ENCODE measurements around the gene RBBP8NL.
A peak's percentile ranks its signal among the peaks of the same experiment; 100 is the strongest.

Gene RBBP8NL

DNA sequence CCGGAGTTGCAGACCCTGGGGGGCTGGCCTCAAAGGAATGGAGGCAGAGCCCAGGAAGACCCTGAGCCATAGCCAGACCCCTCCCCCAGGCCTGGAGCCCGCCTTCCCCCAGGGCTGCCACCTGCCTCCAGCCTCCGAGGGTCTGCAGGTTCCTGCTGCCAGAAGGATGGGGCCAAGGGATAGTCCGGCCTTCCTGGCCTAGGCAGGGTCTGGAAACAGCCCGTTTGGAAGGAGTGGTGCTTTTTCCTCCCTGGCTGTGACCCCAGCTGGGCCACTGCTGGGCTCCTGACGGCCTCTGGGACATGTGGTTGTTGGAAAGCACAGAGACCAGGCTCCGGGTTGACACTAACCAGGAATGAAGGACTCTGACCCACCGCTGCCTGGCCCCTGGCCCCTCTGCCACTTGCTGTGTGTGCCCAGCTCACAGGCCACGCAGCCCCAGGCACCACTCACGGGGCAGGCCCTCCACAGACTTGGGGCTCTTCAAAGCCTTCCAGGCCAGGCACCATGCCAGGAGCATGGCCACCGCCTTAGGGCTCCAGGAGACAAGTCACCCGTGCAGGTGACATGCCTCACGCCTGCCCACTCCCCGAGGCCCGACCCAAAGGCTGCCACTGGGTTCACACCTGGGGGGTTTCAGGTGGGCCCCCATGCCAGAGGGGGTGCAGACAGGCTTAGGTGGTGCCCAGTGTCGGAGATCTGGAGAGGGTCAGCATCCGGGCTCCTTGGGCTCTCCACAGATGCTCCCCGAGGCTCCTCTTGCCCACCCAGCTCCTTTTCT is 56.3 kb downstream of the RBBP8NL start:
- Histone ChIP-seq H3K9ac (no peak overlapping the region), H3K4me1 (peaks cover 38 to 64% (median 61%) of the 10 kb centered on the region in 10 experiments), H3K4me3 (no peak overlapping the region), H3K9me3 (replicated peaks in 1 of 11) (peaks cover 7 to 19% (median 16%) of the 10 kb centered on the region in 11 experiments; a peak in 20 of 22 replicates), H3K36me3 (no peaks in the 10 kb centered on the region), H3K4me2 (peak overlapping the region in 4 of 11 experiments; percentile 99 to 100 (median 99); a peak in 4 of 22 replicates), H3K27me3 (peaks cover 14 to 41% (median 33%) of the 10 kb centered on the region in 11 experiments), H4K20me1 (peaks cover 0 to 39% (median 8%) of the 10 kb centered on the region in 11 experiments; a peak in 14 of 22 replicates), H3K27ac (no peak overlapping the region)
- no peak for TF ChIP-seq Cebpa-rat (IDR thresholded peaks at IDR 0.05)

DNA sequence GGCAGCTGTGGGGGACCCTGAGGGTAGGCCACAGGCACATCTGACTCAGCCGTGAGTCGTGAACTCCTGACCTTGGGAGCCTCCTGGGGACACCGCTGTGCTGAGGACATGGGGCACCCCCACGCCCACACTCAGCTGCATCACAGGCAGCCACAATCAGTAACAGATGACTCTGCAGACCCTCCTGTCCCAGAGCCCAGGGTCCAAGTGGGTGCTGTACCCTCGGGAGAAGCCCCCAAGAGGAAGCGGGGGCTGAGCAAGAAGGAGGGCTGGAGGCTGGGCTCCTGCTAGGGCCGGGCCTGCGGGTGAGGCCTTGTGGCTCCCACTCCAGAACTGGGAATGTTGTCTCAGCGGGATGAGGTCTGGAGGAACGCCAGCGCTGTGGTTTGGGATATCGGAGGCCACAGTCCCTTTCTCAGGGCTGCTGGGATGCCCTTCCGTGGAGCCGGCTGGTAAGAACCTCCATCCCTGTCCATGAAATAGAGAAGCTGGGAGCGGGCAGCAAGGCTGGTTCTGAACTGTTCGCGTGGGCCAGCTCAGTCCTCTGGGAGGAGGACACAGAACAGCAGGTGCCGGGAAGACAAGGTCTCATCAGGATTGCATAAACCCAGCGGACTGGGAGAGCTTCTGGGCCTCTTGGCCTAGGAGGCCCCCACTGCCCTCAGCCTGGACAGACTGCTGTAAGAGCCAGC is 57.1 kb downstream of the RBBP8NL start:
- no peak overlapping the region for H3K27ac ChIP-seq
- H3K9ac ChIP-seq = peak overlapping the region in 3 of 11 experiments; percentile 7 to 41 (median 29); a peak in 1 of 22 replicates
- H4K20me1 ChIP-seq = peaks cover 3 to 46% (median 13%) of the 10 kb centered on the region in 11 experiments; a peak in 19 of 22 replicates
- peaks cover 16 to 48% (median 40%) of the 10 kb centered on the region in 11 experiments for H3K27me3 ChIP-seq
- H3K36me3 ChIP-seq = no peaks in the 10 kb centered on the region
- peaks cover 40 to 64% (median 61%) of the 10 kb centered on the region in 10 experiments for H3K4me1 ChIP-seq
- H3K9me3 ChIP-seq (replicated peaks in 1 of 11) = peaks cover 7 to 19% (median 16%) of the 10 kb centered on the region in 11 experiments; a peak in 20 of 22 replicates
- peak overlapping the region; percentile 99 to 100 (median 99) for H3K4me2 ChIP-seq
- TF ChIP-seq Cebpa-rat (IDR thresholded peaks at IDR 0.05) = no peak
- no peak overlapping the region for H3K4me3 ChIP-seq

DNA sequence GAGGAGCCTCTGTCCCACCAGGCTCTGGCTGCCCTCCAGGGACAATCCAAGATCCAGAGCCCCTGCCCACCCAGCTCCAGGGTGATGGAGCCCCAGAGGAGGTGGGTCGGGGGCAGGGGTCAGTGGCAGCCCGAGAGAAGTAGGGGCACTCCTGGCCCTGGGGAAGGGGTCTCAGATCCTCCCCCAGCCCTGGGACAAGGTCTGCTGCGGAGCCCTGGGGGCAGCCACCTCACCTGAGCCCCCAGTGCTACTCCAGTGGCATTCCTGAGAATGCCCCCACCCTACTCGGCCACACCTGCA is 57.6 kb downstream of the RBBP8NL start:
- H3K9ac ChIP-seq = peak overlapping the region in 3 of 11 experiments; percentile 7 to 41 (median 29); a peak in 1 of 22 replicates
- H3K4me3 ChIP-seq = no peak overlapping the region
- H4K20me1 ChIP-seq = peaks cover 5 to 51% (median 18%) of the 10 kb centered on the region in 11 experiments; a peak in 19 of 22 replicates
- TF ChIP-seq Cebpa-rat (IDR thresholded peaks at IDR 0.05) = no peak
- no peak overlapping the region for H3K27ac ChIP-seq
- no peaks in the 10 kb centered on the region for H3K36me3 ChIP-seq
- peaks cover 16 to 53% (median 44%) of the 10 kb centered on the region in 11 experiments for H3K27me3 ChIP-seq
- H3K9me3 ChIP-seq (replicated peaks in 1 of 11) = peaks cover 7 to 19% (median 16%) of the 10 kb centered on the region in 11 experiments; a peak in 20 of 22 replicates
- H3K4me1 ChIP-seq = peaks cover 41 to 64% (median 61%) of the 10 kb centered on the region in 10 experiments
- H3K4me2 ChIP-seq = peak overlapping the region; percentile 99 to 100 (median 99)

DNA sequence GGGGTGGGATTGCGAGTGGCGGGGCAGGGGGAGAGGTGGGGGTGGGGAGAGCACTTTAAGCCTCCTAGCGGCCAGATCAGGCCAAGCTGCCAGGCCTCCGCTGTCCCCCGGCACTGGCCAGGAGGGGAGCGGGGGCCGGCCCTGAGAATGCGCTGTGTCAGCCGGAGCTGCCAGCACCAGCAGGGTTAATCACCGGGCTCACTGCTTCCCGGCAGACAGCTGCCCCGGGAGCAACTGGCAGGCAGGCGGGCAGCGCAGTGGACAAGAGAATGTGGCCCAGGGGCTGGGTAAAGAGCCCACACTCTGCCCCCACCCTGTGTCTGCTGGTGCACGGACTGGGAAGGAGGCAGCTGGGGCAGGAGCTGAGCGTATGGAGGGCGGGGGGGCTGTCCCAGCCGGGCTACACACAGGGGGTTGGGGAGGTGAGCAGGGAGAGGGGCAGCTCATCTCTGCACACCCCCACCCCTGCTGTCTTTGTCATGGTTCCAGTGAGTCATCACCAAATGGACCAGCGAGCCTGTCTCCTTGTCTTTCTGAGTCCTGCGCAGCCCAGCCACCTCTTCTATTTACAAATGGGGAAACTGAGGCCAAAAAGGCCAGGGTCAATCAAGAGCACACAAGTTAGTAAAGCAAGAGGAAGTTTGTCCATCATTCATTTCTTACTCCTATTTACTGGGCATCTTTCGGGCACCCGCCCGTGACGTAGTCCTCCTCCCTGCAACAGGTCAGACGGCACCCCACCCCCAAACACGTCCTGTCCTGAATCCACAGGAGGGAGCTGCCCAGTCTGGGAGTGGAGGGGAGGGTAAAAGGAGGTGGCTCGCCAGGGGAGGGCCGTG is 58.1 kb downstream of the RBBP8NL start:
- no peaks in the 10 kb centered on the region for H3K36me3 ChIP-seq
- peaks cover 7 to 16% (median 12%) of the 10 kb centered on the region in 11 experiments; a peak in 20 of 22 replicates for H3K9me3 ChIP-seq (replicated peaks in 1 of 11)
- H3K27me3 ChIP-seq = peaks cover 16 to 57% (median 44%) of the 10 kb centered on the region in 11 experiments
- peaks cover 5 to 57% (median 24%) of the 10 kb centered on the region in 11 experiments; a peak in 20 of 22 replicates for H4K20me1 ChIP-seq
- peak overlapping the region; percentile 99 to 100 (median 99) for H3K4me2 ChIP-seq
- peak overlapping the region in 4 of 11 experiments; percentile 7 to 55 (median 44); a peak in 1 of 22 replicates for H3K9ac ChIP-seq
- peaks cover 47 to 64% (median 61%) of the 10 kb centered on the region in 10 experiments for H3K4me1 ChIP-seq
- H3K27ac ChIP-seq = no peak overlapping the region
- no peak for TF ChIP-seq Cebpa-rat (IDR thresholded peaks at IDR 0.05)
- H3K4me3 ChIP-seq = peak overlapping the region in 1 of 10 experiments; percentile 82; a peak in 1 of 20 replicates

DNA sequence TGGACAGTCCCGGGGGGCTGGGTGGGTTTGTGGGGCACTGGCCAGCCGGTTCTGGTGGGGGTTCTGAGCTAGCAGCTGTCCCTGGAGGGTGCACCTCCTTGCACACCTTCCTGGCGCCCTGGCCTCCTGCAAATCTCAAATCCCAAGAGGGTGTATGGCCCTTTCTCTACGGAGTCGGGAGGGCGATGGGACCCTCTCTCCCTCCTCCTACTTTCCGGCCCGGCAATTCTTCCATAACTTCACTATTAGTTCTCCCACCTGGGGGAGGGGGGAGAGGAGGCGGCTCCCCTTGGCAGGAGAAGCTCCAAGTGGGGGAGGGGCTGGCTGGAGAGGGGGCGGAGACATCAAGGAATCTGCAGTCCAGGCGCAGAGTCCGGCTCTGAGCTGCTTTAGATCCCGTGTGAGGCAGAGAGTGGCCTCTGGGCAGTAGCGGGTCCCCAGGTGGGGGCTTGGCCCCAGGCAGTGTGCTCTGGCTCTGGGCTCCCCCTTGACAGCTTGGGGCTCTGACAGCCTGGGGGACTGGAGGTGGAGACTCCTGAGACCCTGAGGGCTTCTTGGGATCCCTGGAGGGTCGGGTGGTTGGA is 58.9 kb downstream of the RBBP8NL start:
- H3K4me1 ChIP-seq = peaks cover 54 to 69% (median 66%) of the 10 kb centered on the region in 10 experiments
- H3K9me3 ChIP-seq (replicated peaks in 1 of 11) = peaks cover under 1 to 9% (median 5%) of the 10 kb centered on the region in 11 experiments; a peak in 17 of 22 replicates
- 0 out of 22 replicates have a peak overlapping the region, but pooled peaks of 1 of the 11 experiments have one; percentile 65 for H3K27ac ChIP-seq
- peaks cover 5 to 64% (median 31%) of the 10 kb centered on the region in 11 experiments; a peak in 20 of 22 replicates for H4K20me1 ChIP-seq
- peaks cover 16 to 57% (median 44%) of the 10 kb centered on the region in 11 experiments for H3K27me3 ChIP-seq
- H3K4me3 ChIP-seq = peak overlapping the region in 7 of 10 experiments; percentile 76 to 87 (median 82); a peak in 12 of 20 replicates
- H3K4me2 ChIP-seq = peak overlapping the region; percentile 99 to 100 (median 99)
- TF ChIP-seq Cebpa-rat (IDR thresholded peaks at IDR 0.05) = no peak
- H3K36me3 ChIP-seq = no peaks in the 10 kb centered on the region
- H3K9ac ChIP-seq = peak overlapping the region in 5 of 11 experiments; percentile 71 to 87 (median 79); a peak in 6 of 22 replicates

DNA sequence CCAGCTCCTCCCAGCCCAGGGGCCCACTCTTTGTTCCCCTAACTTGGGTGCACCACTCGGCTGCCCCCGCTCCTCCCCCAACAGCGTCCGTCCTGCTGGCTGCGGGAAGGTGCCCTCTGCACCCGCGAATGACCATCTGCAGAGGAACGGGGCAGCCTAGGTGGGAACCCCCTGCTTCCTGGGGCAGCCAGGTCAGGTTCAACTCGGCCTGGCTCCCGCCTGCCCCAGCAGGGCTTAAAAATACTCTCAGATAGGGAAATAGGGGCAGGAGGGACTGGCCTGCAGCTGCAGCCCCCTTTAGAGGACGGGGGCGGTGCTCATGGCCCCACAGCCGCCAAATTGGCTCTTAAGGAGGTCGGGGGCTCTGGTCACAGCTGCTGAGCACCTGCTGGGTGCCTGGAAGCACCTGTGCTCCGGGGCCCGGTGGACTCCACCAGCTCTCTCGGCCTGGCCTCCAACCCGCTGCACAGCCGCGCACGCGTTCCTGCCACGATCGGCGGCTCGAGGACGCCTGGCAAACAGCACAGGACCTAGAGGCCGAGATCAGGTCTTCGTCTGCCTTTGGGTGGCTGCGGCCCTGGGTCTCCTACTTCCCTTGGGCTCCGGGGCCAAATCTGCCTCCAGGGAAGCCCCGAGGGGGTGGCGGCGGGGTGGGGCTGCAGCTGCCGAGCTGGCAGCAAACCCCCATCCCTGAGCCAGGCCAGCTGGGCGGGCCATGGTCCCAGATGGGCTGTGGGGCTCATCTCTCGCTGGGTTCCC is 59.5 kb downstream of the RBBP8NL start:
- no peak for TF ChIP-seq Cebpa-rat (IDR thresholded peaks at IDR 0.05)
- Histone ChIP-seq H3K4me2 (peak overlapping the region; percentile 99 to 100 (median 99)), H3K4me3 (peak overlapping the region; percentile 72 to 87 (median 80))

DNA sequence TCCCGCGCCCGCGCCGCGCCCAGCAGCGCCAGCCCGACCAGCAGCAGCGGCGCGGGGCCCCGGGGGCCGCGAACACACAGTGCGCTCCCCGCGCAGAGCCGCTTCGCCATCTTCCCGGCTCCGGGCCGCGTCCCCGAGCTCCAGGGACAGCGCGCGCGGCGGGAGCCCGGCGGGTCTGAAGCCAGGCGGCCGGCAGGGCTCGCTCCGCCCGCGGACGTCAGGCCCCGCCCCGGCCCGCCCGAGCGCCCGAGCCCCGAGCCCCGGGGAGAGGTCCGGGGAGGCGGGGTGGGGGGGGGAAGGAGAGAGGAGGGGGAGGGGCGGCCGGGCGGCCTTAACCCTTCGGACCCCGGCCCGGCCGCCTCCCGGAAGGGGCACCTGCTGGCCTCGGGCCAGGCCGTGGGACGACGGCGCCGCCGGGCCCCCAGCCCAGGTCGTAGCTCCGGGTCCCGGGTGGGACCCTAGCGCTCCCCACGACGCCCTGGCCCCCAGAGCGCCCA is 60.2 kb downstream of the RBBP8NL start, which contains the start of gene LAMA5:
LAMA5 (minus strand) TSS at position 177 of the 497 bp plus-strand sequence; CDS start at position 110, 67 bp downstream.
- Histone ChIP-seq H3K9me3 (replicated peaks in 1 of 11) (no peaks in the 10 kb centered on the region), H3K36me3 (no peaks in the 10 kb centered on the region), H3K4me2 (peak within 1 kb of the TSS; percentile 99 to 100 (median 99)), H3K4me3 (peak within 1 kb of the TSS; percentile 72 to 87 (median 80)), H4K20me1 (peaks cover 5 to 77% (median 44%) of the 10 kb centered on the region in 11 experiments; a peak in 20 of 22 replicates), H3K4me1 (peaks cover 54 to 82% (median 77%) of the 10 kb centered on the region in 10 experiments), H3K27me3 (peaks cover 16 to 57% (median 44%) of the 10 kb centered on the region in 11 experiments), H3K27ac (peak within 1 kb of the TSS; percentile 42 to 80 (median 67); a peak in 21 of 22 replicates), H3K9ac (peak within 1 kb of the TSS; percentile 71 to 87 (median 80))
- TF ChIP-seq Cebpa-rat (IDR thresholded peaks at IDR 0.05) = no peak

More for the DNA sequence above, 59.5 kb downstream of the RBBP8NL start:
- H3K9me3 ChIP-seq (replicated peaks in 1 of 11) = peaks cover 0 to 5% (median 3%) of the 10 kb centered on the region in 11 experiments; a peak in 7 of 22 replicates
- peaks cover 16 to 57% (median 44%) of the 10 kb centered on the region in 11 experiments for H3K27me3 ChIP-seq
- H3K4me1 ChIP-seq = peaks cover 54 to 76% (median 72%) of the 10 kb centered on the region in 10 experiments
- no peaks in the 10 kb centered on the region for H3K36me3 ChIP-seq
- H4K20me1 ChIP-seq = peaks cover 5 to 71% (median 37%) of the 10 kb centered on the region in 11 experiments; a peak in 20 of 22 replicates
- peak overlapping the region; percentile 40 to 87 (median 70); a peak in 18 of 22 replicates for H3K9ac ChIP-seq
- H3K27ac ChIP-seq = peak overlapping the region in 9 of 11 experiments; percentile 37 to 65 (median 52); a peak in 13 of 22 replicates
